Mucosa of gallbladder (tissue), 1 donor: ENCODE results near the gene CAPRIN1. TPM values are rescaled to one million over a fixed set of nuclear protein-coding genes. Genes with fewer than 3 reads are reported as not detected.
"Not testable (repeated sequence)": the region's sequence is repeated elsewhere in the genome, so short reads cannot be mapped to it uniquely, and the experiment has no call there.

Source experiments
- DNase-seq: peaks from one replicate; pipeline ENCODE4 v3.0.0-alpha.2; 2020; ENCODE audit warnings: low spot score
- total RNA-seq: library from RNA; stranded (reverse); gene quantifications from one replicate; pipeline ENCODE4 v1.2.1, GENCODE V29; 2021
- donor health status: DM: no; HTN: no; CAD: no.

CAPRIN1 gene
- total RNA-seq, 1 donor from 2014 or later: 204 TPM

GRCh38 chr11:34050581-34051348, 766 bp upstream of the CAPRIN1 start:
- no peak for DNase-seq

DNA sequence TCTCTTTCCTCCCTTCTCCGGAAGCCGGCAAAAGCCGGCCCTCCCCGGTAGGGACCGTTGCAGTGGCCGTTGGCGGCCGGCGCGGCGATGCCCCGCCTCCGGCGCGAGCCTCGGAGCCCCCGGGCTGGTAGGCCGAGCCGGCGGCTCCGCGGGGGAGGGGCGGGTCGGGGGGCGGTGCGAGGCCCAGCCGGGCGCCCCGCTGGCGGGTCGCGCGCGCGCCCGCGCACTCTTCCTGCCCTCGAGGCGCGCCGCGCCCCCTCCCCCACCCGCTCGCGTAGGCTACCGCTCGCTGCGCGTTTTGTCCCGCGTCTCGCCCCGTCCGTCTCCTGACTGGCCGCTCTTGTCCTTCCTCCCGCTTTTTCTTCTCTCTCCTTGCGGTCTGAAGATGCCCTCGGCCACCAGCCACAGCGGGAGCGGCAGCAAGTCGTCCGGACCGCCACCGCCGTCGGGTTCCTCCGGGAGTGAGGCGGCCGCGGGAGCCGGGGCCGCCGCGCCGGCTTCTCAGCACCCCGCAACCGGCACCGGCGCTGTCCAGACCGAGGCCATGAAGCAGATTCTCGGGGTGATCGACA, 591 bp downstream of the CAPRIN1 start:
- DNase-seq: peak; percentile 93

DNA sequence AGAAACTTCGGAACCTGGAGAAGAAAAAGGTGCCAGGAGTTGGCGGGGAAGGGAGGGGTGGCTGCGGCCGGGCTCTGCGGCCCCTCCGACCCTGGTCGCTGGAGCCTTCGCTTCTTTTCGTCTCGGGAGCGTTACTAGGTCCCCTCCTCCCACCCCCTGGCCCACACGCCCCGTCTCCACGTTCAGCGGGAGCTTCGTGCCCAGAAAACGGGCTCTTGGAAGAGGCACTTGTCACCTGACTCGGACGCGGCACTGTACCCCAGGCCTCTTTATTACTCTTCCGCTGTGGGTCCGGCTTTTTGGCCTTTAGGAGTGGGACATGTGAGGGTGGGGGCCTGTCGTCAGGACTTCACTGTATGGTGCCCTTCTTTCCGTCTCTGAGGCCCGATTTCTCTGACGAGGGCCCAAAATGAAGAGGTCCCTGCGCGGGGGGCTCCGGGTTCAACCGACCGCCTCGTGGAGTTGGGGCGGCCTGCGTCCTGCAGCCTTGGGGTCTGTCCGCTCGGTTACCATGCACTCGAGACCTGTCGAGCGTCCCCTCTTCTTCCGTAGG, 1.2 kb downstream of the CAPRIN1 start:
- peak; percentile 12 for DNase-seq

DNA sequence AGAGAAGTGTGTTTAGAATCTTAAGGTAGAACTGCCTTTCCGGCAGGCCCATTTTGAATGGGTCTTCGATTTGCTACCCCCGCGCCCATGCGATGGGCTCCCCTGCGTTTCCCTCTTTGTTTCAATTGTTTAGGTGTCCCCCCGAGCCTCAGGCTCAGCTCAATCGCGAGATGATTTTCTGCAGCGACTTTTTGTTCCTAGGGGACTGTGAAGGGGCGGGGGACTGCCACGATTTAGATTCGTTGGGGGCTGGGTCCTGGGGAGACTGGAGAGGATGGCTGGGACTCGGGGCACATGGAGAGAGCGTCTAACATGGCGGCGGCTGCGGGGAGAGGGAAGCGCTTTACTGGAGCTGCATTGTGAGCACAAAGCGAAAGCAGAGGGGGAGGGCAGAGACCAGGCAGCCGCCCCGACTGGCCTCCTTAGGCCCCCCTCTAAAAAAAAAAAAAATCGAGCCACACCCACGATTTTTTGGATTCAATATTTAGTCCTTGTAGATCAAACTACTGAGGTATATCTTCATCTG, 1.7 kb downstream of the CAPRIN1 start:
- peak; percentile 68 for DNase-seq

- not testable (repeated sequence) for DNase-seq
These were observed 2.8 kb downstream of the CAPRIN1 start for GRCh38 chr11:34054351-34054750.

DNA sequence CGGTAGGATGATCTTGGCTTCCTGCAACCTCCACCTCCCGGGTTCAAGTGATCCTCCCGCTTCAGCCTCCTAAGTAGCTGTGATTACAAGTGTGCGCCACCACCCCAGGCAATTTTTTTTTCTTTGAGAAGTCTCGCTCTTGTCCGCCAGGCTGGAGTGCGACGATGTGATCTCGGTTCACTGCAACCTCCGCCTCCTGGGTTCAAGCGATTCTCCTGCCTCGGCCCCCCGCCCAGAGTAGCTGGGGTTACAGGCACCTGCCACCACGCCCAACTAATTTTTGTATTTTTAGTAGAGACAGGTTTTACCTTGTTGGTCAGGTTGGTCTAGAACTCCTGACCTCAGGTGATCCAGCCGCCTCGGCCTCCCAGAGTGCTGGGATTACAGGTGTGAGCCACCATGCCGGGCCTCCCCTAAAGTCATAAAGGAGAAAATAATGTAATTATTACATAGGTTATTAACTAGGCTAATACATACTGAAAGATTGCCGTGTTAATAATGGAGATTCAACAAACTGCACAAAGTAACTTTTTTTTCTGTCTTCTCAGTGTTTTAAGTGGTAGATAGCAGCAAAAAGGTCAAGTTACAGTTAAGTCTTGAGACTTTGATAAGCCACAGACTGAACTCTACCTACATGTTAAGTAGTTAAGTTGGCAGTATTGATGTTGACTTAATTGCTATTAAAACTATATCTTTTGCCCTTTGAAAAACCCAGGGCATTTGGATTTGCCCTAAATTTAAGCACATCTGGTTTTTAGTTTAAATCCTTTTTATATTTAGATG, 3.9 kb downstream of the CAPRIN1 start:
- no peak for DNase-seq

DNA sequence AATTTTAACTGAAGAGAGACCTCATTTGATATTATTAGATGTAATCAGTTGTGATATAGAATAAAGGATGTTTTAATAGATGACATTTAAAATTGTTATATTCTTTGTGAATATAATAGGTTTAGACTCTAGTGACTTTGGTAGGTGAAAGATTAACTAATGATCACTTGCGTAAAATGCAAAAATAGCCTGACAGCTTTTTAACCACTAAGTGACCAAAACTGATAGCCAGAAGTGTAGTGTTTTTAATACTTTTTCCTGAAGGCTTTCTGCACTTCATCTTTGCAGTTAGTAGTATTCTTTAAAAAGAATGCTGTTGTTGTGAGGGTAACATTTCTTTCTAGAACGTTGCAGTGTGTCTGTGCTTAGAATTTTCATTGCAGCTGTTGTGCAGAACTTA, 5.1 kb downstream of the CAPRIN1 start:
- no peak for DNase-seq

GRCh38 chr11:34063061-34063795, 11.7 kb downstream of the CAPRIN1 start:
- DNase-seq: no peak

- no peak for DNase-seq
These were observed 12.8 kb downstream of the CAPRIN1 start for GRCh38 chr11:34064291-34064690.

DNA sequence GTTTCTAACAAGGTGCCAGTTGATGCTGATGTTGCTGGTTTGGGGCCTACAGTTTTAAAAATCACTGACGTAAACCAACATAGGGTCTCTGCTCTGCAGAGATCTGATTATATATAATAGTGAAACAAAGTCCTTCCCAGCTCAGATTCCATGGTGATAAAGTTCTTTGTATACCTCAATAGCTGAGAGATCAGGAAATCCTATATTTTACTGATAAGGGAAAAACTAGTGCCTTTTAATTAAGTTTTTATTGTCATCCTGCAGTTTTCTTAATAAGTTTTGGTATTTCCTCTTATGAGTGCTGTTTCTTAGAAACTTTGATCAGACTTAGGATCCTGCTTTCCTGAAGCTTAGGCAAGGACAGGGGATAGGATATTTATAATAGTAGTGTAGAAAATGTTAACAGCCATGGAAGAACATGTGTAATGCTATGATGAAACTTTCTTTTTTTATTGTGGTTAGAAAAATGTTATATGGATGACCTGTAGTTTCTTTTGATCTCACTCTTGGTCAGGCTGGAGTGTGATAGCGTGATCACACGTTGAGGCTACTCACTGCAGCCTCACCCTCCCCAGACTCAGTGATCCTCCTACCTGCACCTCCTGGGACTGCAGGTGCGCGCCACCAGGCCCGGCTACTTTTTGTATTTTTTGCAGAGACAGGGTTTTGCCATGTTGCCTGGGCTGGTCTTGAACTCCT, 14.1 kb downstream of the CAPRIN1 start:
- DNase-seq: no peak

- DNase-seq: not testable (repeated sequence)
These were observed 15.2 kb downstream of the CAPRIN1 start for GRCh38 chr11:34066766-34067165.

GRCh38 chr11:34067383-34068065, 16.0 kb downstream of the CAPRIN1 start:
- DNase-seq: no peak

GRCh38 chr11:34068111-34068510, 16.6 kb downstream of the CAPRIN1 start:
- no peak for DNase-seq

DNA sequence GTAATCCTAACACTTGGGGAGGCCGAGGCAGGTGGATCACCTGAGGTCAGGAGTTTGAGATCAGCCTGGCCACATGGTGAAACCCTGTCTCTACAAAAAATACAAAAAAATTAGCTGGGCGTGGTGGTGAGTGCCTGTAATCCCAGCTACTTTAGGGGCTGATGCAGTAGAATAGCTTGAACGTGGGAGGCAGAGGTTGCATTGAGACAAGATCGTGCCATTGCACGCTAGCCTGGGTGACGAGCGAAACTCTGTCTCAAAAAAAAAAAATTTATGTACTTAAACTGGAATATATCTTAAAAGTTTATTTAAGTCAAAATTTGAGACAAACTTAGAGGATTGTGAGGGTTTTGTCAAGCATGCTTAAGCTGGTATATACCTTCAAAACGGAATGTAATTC, 19.8 kb downstream of the CAPRIN1 start:
- DNase-seq: not testable (repeated sequence)

- no peak for DNase-seq
These were observed 20.5 kb downstream of the CAPRIN1 start for GRCh38 chr11:34072041-34072440.

DNA sequence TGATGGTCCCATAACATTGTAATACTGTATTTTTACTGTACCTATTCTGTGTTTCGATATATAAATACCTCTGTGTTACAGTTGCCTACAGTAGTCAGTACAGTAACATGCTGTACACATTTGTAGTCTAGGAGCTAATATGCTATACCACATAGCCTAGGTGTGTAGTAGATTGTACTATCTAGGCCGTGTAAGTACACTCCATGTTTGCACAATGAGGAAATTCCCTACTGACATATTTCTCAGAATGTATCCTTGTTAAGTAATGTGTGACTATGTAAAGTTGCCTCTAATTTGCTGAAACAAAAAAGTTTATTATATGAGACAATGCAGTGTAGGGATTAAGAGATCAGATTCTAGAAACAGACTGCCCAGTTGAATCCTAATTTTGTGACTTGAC, 21.3 kb downstream of the CAPRIN1 start:
- DNase-seq: no peak

DNA sequence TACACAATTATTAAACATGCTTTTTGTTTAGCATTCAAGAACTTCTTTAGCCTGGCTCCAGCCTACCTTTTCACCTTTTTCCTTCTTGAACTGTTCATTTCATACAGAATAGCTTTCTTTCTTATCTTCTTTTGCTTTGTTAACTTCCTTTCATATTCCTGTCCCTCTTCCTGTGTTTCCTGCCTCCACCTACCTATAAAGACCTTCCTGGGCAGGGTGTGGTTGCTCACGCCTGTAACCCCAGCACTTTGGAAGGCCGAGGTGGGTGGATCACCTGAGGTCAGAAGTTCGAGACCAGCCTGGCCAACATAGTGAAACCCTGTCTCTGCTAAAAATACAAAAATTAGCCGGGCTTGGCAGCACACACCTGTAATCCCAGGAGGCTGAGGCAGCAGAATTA, 22.9 kb downstream of the CAPRIN1 start:
- DNase-seq: no peak

- DNase-seq: no peak
These were observed 23.8 kb downstream of the CAPRIN1 start for GRCh38 chr11:34075178-34075820.

GRCh38 chr11:34080609-34081008, 29.1 kb downstream of the CAPRIN1 start:
- no peak for DNase-seq

- DNase-seq: no peak
These were observed 33.1 kb downstream of the CAPRIN1 start for GRCh38 chr11:34084637-34085036.
